Stimulated activated CD8-positive, alpha-beta memory T cell treated with anti-CD3 and anti-CD28 coated beads, Interleukin-7, amount 100 ng/mL, for 4 hours (primary cell): ENCODE results near the gene MEIS2.

Source experiments
- DNase-seq, 2 donors: peaks; one replicate each; pipeline ENCODE4 v3.0.0-alpha.2; 2020; ENCODE audit warnings: low read depth in 2 of 2

Gene MEIS2

GRCh38 chr15:37041042-37041441, 59.3 kb downstream of the MEIS2 start:
- DNase-seq, result no peak

DNA sequence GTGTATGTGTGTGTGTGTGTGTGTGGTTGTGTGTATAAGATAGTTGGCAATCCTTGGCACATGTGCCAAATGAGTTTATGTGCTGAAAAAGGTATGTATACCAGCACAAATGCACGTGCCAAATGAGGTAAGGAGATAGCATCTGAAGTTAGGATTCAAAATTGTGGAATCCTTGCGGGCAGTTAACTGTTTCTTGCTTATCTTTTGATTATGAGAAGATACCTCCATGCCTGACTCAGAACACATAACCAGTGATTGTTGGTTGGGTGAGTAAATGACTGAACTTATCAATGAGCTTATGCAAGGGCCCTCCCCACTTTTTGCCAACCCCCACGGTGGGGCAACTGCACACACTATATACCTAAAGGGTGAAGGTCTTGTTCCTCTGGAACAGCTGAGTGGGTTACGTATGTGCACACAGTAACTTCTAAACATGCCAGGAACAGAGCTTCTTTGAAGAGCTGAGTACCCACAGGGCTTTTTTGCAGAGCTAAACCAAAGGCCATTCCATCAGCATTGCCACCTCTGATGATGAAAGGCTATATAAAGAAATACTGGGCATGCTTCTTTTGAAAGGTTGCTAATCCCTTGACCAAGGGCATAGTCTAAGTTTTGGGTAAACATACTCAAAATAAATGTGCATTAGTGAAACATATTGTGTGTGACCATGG, 60.1 kb downstream of the MEIS2 start:
- no peak for DNase-seq

GRCh38 chr15:37038716-37039106, 61.6 kb downstream of the MEIS2 start:
- DNase-seq, result no peak

- DNase-seq, result no peak
Measured at GRCh38 chr15:37037850-37038715, 62.3 kb downstream of the MEIS2 start.

DNA sequence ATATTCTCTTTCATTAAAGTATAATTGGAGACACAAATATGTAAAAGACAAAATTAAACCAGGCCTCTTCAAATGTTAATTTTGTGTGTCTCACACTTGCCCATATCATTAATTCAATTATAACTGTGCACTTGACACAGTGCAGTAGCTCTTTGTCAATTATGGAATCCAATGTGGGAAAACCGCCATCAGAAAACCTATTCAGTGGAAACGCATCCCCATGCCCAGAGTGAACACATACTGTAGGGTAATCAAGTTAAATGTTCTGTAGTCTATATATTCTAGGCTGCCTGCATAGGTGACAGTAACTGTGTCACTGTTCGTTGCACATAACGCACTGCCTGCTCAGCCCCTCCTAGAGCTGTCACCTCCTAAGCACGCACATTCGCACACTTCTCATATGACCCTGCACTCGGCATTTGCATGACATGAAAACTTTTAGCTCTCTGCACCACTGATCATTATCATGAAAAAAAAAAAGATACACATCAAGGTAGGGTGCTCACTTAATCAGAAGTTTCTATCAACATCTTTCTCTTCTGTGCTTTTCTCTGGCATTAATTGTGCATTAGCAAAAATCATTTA, 63.2 kb downstream of the MEIS2 start:
- no peak for DNase-seq

DNA sequence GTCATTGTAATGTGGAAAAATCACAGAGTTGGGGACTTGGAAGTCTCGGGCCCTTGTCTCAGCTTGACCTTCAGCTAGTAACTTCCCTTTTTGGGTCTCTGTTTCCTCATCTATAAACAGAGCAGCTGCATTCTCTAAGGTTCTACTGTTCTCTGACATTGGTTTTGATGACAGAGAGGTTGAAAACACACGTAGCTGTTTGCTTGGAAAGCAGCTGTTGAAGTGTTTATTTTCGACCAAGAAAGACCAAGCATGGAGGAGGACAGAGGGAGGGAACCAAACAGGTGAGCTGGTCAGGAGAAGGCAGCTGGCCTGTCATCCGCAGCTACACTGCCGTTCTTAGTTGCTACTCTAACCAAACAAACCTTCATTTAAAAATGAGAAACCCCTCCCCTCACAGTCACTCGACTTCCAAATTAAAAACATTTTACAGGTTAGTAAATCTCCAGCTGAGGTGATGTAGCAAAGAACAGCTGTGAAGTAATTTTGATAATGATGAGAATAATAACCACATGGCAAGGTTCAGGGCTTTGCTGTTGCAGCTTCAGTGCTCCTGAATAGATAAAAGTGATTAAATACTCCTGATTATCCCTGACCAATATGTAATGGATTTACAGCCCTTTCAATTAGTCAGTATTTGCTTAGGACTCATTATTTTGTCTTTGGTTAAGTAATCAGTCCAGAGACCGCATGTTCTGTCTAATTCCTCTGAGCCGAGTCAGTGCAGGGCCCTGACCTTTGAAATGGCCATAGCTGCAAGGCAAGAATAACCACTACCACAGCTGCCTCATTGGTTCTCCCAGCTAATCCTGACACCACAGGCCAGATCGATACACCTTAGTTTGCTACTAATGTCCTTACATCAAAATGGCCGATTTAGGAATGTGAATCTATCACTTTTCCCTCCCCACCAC, 65.3 kb downstream of the MEIS2 start:
- DNase-seq, result no peak

DNA sequence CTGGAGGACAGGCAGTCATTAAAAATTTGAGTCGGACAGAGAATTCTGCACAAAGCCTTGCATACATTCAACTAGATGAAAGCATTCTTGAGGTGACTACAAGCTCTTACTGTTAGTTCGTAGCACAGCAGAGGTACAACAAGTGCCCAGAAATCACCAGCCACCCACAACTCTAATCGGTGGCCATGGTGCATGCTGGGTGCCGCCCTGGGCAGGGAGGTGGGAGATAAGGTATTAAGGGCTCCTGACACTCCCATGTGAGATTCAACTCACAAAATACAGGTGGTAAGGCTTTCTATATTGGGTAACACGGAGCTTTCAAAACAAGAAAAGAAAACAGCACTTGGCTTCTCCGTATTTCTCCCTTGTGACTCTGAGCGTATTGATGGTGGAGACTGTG, 66.0 kb downstream of the MEIS2 start:
- no peak for DNase-seq

DNA sequence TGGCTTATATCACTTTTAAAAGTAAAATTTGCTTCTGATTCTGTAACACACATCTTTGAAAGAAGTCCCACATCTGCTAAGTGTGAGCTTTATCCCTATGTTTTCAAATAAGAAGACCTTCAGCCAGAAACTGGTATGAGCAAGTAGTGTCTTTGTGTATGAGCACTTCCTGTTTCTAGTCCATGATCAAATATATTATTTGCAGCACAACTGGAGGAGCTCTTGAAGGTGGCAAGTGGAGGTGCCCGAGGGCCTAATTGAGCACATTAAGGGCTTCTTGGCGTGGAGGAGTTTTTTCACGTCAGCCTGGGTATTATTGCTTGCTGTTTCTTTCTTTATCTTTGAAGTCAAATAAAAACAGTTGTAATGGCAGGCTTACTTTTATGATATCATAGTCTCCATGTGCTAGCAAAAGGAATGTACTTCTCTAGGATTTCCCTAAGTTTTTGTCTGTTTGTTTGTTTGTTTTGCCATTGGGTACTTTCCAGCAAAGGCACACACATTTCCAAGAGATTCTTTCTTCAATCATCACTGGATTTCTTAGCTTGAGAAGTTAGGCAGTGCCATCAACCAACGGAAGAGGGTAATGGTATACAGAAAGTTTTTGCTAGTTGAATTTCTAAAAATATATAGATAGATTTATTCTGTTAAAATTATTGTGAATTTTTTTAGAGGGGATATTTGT, 68.1 kb downstream of the MEIS2 start:
- DNase-seq, result no peak

DNA sequence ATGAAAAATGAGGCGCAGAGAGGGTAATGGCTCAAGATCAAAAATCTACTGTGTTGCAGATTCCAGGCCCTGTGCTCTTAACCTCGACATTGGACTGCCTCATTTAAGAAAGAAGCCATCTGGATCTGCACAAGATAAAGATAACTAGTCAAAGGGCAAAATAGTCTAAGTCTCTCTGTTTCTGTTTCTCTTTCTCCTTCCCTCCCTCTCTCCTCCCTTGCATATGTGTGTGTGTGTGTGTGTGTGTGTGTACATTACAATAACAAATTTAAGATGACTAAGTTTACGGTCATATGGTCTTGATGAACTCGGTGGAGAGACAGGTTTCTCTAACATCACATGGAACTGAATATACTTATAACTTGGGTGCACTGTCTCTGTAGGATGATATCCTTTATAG, 69.2 kb downstream of the MEIS2 start:
- no peak for DNase-seq

GRCh38 chr15:37028625-37029296, 71.6 kb downstream of the MEIS2 start:
- DNase-seq, result no peak

DNA sequence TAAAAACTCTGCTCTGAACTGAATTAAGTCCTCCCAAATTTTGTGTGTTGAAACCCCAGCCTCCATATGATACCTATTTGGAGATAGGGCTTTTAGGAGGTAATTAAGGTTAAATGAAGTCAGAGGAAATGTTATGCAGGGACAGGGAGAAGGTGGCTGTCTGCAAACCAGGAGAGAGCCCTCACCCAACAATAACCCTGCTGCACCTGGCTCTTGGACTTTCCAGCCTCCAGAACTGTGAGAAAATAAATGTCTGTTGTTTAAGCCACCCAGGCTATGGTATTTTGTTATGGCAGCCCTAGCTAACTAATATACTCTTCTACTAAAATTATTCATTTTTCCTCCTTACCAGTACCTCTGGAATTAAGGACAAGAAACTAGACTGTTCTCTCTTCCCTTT, 79.5 kb downstream of the MEIS2 start:
- DNase-seq, result no peak

- no peak for DNase-seq
Measured at GRCh38 chr15:37019479-37020433, 80.6 kb downstream of the MEIS2 start.

DNA sequence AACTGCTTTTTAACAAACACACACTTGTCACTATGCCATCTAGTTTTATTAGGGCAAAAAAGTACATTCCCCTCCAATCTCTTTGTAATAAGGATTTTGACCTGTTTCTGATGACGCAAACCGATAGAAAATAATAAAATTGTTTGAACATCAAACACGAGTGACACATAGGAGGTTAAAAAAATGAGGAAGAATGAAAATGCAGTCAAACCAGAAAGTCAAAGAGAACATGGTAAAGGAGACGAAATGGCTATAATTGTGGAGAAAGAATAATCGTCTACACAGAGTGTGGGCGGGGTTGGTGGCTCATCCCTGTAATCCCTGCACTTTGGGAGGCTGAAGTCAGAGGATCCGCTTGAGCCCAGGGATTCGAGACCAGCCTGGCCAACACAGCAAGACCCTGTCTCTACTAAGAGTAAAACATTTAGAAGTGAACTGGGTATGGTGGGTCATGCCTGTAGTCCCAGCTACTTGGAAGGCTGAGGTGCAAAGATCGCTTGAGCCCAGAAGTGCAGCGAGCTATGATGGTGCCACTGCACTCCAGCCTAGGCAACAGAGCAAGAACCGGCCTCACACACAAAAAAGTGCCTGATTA, 83.2 kb downstream of the MEIS2 start:
- no peak for DNase-seq

DNA sequence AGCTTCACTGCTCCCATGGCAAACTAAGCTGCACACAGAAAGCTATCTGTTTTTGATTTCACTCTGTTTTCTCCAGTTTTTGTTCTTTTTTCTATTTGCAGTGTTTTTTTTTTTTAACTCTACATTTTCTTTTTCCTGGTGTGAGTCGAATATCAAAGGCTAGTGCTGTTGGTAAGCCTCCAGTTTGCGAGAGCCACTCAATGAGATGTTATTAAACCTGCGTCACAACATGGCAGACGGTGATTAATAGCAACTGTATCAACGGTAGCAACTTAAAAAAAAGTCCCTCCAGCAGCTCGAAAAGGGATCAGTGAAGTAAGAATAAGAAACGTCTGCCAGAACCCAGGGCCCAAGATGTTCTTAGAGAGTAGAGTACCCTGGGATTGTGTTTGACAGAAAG, 84.1 kb downstream of the MEIS2 start:
- no peak for DNase-seq

DNA sequence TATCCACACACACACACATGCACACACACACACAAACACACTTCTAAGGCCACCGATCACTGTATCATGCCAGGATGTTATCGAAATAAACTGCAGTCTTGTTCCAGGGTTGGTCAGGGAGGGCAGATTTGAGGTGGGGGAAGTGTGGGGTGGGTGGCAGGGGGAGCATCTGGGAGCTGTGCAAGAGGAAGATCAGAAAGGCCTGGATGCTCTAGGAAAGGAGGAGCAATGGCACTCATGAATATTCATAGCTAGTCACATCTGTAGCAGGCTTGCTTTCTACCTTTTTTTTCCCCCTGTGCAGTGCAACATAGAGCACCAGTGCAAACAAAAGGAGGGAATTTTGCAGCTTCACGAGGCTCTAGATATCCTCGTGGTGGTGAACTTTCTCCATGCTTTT, 84.9 kb downstream of the MEIS2 start:
- no peak for DNase-seq

GRCh38 chr15:37015035-37015434, 85.3 kb downstream of the MEIS2 start:
- DNase-seq, result no peak

GRCh38 chr15:37014566-37014965, 85.8 kb downstream of the MEIS2 start:
- no peak for DNase-seq

DNA sequence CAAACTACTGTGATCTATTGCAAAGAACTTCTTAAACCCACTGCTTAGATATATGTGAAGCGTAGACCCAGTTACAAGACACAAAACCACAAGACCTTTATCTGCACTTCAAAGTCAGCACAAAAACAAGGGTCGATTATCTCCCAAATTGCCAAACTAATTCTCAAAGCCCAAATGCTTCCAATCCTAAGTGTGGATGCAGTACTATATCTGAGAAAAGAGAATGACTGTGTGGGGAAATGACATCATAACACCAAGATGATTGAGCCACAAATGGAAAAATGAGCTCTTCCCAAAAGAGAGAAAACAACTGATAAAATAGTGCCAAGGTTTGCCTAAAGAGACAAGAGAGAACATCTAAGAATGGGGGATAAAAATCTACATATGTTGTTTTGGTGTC, 86.2 kb downstream of the MEIS2 start:
- DNase-seq, result no peak

DNA sequence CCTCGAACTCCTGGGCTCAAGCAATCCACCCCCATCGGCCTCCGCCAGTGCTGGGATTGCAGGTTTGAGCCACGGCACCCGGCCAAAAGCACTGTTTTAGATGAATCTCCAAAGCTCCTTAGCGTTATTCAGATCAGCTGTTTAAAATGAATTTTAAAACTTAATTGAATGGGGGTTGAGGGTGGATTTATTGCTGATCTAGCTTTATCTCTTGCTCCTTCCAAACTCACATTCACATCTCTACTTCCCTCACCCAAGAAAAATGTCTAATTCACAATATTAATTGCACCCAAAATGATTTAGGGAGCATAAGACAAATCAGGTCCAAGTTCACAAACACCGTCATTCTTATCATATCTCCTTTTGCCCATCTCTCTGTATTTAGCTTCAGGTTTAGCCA, 89.8 kb downstream of the MEIS2 start:
- DNase-seq, result no peak
